H1 (cell line): ENCODE results near the gene CRTC3.

ENCODE experiments used
- JUND ChIP-seq: IDR thresholded peaks from 2 replicates; pipeline ENCODE4 v1.6.1; 2011; ENCODE audit warnings: mild to moderate bottlenecking, improper control_type of control experiment, low read length
- POLR2A ChIP-seq, 2 experiments: IDR thresholded peaks; 1 replicate in 1 of 2; 2 replicates in 1 of 2; pipeline ENCODE4 v1.6.1; 2011; ENCODE audit warnings: low read depth in 2 of 2, low read length in 2 of 2, mild to moderate bottlenecking in 2 of 2; ENCODE audit errors: control extremely low read depth in 1 of 2
- POLR2AphosphoS5 ChIP-seq: IDR thresholded peaks from 2 replicates; pipeline ENCODE4 v1.6.1; 2011; ENCODE audit warnings: low read depth, low read length
- RNF2 ChIP-seq: fragments of 200-900, 300-1000 bp; sonication (generic); IDR thresholded peaks from 2 replicates; pipeline ENCODE4 v1.7.1; 2016; ENCODE audit warnings: borderline replicate concordance, low read depth, mild to moderate bottlenecking, antibody characterized with exemption, low read length; ENCODE audit not compliant: poor library complexity, severe bottlenecking; ENCODE audit errors: missing control alignments
- TF ChIP-seq, protein P1 (sequence below), 3 experiments: IDR thresholded peaks; 1 replicate in 2 of 3; 2 replicates in 1 of 3; pipeline versions ENCODE4 v1.5.1 to v1.6.1; 2011; ENCODE audit warnings: low read length in 3 of 3, mild to moderate bottlenecking in 3 of 3, inconsistent platforms in 2 of 3, low read depth in 1 of 3, moderate library complexity in 1 of 3; ENCODE audit not compliant: insufficient read depth in 1 of 3; ENCODE audit errors: control extremely low read depth in 1 of 3
- TF ChIP-seq, protein P2 (sequence below): IDR thresholded peaks from 2 replicates; pipeline ENCODE4 v1.6.1; 2012; ENCODE audit warnings: inconsistent platforms
- TF ChIP-seq, protein P3 (sequence below): IDR thresholded peaks from 2 replicates; pipeline ENCODE4 v1.6.1; 2011; ENCODE audit warnings: low read length, improper control_type of control experiment

DNA sequence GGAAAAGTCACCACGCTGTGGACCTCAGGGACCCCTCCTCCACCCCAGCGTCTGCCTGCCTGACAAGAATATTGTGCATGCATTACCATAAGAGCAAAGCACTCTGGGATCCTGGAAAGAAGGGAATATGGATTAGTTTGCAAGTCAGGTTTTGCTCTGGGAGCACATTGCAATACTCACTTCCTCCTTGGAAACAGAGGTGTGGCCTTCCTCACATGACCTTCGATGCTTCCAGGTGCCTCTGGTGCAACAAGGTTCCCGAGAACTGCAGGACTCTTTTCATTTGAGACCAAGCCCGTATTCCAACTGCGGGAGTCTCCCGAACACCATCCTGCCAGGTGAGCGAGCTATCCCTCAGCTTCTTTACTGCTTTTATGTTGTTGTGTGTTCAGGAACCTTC lies 111.1 kb downstream of the CRTC3 start:
- TF ChIP-seq, protein P1, sequence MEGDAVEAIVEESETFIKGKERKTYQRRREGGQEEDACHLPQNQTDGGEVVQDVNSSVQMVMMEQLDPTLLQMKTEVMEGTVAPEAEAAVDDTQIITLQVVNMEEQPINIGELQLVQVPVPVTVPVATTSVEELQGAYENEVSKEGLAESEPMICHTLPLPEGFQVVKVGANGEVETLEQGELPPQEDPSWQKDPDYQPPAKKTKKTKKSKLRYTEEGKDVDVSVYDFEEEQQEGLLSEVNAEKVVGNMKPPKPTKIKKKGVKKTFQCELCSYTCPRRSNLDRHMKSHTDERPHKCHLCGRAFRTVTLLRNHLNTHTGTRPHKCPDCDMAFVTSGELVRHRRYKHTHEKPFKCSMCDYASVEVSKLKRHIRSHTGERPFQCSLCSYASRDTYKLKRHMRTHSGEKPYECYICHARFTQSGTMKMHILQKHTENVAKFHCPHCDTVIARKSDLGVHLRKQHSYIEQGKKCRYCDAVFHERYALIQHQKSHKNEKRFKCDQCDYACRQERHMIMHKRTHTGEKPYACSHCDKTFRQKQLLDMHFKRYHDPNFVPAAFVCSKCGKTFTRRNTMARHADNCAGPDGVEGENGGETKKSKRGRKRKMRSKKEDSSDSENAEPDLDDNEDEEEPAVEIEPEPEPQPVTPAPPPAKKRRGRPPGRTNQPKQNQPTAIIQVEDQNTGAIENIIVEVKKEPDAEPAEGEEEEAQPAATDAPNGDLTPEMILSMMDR (IDR thresholded peaks at IDR 0.05; ENCODE audit: control extremely low read depth in 1 of 3, insufficient read depth in 1 of 3, low read depth in 1 of 3, low read length in 3 of 3): no peak
- no peak for TF ChIP-seq POLR2A (IDR thresholded peaks at IDR 0.05; ENCODE audit: control extremely low read depth in 1 of 2, low read depth in 2 of 2, low read length in 2 of 2)
- no peak for TF ChIP-seq POLR2AphosphoS5
- TF ChIP-seq, protein P2, sequence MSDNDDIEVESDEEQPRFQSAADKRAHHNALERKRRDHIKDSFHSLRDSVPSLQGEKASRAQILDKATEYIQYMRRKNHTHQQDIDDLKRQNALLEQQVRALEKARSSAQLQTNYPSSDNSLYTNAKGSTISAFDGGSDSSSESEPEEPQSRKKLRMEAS: no peak
- no peak for TF ChIP-seq JUND
- no peak for TF ChIP-seq RNF2
- TF ChIP-seq, protein P3, sequence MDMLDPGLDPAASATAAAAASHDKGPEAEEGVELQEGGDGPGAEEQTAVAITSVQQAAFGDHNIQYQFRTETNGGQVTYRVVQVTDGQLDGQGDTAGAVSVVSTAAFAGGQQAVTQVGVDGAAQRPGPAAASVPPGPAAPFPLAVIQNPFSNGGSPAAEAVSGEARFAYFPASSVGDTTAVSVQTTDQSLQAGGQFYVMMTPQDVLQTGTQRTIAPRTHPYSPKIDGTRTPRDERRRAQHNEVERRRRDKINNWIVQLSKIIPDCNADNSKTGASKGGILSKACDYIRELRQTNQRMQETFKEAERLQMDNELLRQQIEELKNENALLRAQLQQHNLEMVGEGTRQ: no peak
